MM.1S (cell line): ENCODE data around the gene PRKAR1B.

ENCODE experiments used
- EZH2 ChIP-seq: fragments of 300-600 bp; sonication (generic); optimal IDR thresholded peaks from 2 replicates; pipeline ENCODE3; 2017; ENCODE audit warnings: low read depth, mild to moderate bottlenecking, antibody characterized with exemption, low read length, mixed read lengths
- EZH2phosphoT487 ChIP-seq: fragments of 300-600 bp; sonication (generic); IDR thresholded peaks from 2 replicates; pipeline ENCODE4 v1.6.1; 2018; ENCODE audit warnings: antibody characterized with exemption, low read length
- TF ChIP-seq, protein P1 (sequence below): fragments of 300-600 bp; sonication (generic); IDR thresholded peaks from 2 replicates; pipeline ENCODE4 v1.5.1; 2016; ENCODE audit warnings: antibody characterized with exemption, low read length, mixed read lengths

DNA sequence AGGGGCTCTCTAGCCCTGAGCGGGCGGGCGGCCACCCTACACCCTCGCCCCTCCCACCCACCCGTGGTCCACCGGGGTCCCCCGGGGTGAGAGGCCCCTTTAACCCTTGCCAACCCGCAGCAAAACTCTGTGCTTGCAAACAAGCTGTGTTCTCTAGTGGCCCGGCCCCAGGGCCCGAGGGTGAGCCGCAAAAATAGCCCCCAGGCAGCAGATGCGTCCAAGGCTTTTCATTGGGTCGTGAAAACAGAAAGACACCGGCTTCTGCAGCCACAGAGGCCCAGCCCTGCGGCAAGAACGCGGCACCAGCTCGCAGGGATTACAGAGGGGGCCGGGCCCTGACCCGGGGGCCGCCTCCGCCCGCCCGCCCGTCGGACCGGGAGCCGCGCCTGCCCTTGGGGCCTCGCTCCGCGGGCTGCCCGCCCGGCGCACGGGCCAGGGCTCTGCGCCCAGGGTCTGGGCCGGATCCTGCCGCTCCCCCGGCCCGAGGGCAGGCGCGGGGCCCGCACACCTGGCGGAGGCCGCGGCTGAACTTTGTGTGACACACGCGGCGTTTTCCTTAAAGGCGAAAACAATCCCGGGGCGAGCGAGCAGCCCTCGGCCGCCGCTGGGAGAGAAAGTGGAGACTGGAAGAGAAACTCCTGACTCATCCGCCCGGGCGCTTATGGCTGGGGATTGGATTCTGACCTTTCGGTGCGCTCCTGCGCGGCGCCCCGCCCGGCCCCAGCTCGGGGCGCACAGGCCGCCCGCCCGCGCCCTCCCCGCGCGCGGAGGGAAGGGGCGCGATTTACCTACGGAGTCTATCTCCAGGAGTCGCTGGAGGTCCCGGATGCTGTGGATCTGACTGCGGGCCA lies 210.2 kb downstream of the PRKAR1B start:
- TF ChIP-seq, protein P1, sequence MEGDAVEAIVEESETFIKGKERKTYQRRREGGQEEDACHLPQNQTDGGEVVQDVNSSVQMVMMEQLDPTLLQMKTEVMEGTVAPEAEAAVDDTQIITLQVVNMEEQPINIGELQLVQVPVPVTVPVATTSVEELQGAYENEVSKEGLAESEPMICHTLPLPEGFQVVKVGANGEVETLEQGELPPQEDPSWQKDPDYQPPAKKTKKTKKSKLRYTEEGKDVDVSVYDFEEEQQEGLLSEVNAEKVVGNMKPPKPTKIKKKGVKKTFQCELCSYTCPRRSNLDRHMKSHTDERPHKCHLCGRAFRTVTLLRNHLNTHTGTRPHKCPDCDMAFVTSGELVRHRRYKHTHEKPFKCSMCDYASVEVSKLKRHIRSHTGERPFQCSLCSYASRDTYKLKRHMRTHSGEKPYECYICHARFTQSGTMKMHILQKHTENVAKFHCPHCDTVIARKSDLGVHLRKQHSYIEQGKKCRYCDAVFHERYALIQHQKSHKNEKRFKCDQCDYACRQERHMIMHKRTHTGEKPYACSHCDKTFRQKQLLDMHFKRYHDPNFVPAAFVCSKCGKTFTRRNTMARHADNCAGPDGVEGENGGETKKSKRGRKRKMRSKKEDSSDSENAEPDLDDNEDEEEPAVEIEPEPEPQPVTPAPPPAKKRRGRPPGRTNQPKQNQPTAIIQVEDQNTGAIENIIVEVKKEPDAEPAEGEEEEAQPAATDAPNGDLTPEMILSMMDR, result no peak
- TF ChIP-seq EZH2phosphoT487, result no peak
- no peak for TF ChIP-seq EZH2
